HCT116 (cell line): ENCODE measurements around the gene FDXACB1.

Source experiments
- CEBPB ChIP-seq: IDR thresholded peaks from 2 replicates; pipeline ENCODE4 v1.6.1; 2012; ENCODE audit warnings: low read depth
- ELF1 ChIP-seq: IDR thresholded peaks from 2 replicates; pipeline ENCODE4 v1.6.1; 2012; ENCODE audit warnings: low read depth, borderline replicate concordance
- EZH2 ChIP-seq: fragments of 200-600 bp; sonication (generic); IDR thresholded peaks from 2 replicates; pipeline ENCODE4 v1.6.1; 2017; ENCODE audit warnings: antibody characterized with exemption, mixed run types
- FOSL1 ChIP-seq: IDR thresholded peaks from 2 replicates; pipeline ENCODE4 v1.6.1; 2012; ENCODE audit warnings: low read depth
- POLR2A ChIP-seq: IDR thresholded peaks from 2 replicates; pipeline ENCODE4 v1.7.0; 2011; ENCODE audit warnings: borderline replicate concordance; ENCODE audit not compliant: insufficient read depth, insufficient read length; ENCODE audit errors: extremely low read depth
- POLR2AphosphoS5 ChIP-seq: IDR thresholded peaks from 2 replicates; pipeline ENCODE4 v1.6.1; 2011; ENCODE audit warnings: mild to moderate bottlenecking, low read depth, low read length, moderate library complexity
- SIN3A ChIP-seq: IDR thresholded peaks from 2 replicates; pipeline ENCODE4 v1.6.1; 2012; ENCODE audit warnings: low read depth
- ZNF274 ChIP-seq: fragments of 200-500 bp; sonication (Bioruptor generic); IDR thresholded peaks from 2 replicates; pipeline ENCODE4 v1.6.1; 2014; ENCODE audit warnings: mild to moderate bottlenecking, low read depth, low read length, inconsistent platforms
- TF ChIP-seq, protein P1 (sequence below), 3 experiments: fragments of 200-600 bp in 1 of 3; sonication (generic) in 1 of 3; IDR thresholded peaks in 2 of 3; conservative IDR thresholded peaks in 1 of 3; 2 replicates each; pipeline ENCODE4 v1.5.1; 2012 to 2017; ENCODE audit warnings: low read depth in 2 of 3, low read length in 2 of 3, antibody characterized with exemption in 1 of 3, borderline replicate concordance in 1 of 3, control low read depth in 1 of 3, mild to moderate bottlenecking in 1 of 3, mixed read lengths in 1 of 3, mixed run types in 1 of 3, moderate library complexity in 1 of 3; ENCODE audit not compliant: insufficient read depth in 1 of 3

DNA sequence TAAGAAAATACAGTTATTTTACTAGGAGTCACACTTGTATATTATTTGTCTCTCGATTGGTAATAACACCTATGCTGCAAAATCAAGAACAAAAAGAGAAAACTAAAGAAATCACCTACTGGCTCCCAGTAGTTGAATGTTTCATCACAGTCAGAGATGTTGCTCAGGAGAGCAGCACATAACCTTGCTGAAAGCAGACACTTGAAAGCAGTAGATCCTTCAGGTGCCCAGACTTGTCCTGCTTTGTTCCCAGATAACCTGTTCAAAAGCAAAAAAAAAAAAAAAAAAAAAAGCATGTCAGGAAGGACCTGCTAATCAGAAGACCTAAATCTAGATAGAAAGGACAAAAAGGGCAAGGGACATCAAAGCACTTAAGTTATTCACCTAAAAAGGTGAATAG lies 8.9 kb downstream of the FDXACB1 start:
- TF ChIP-seq POLR2AphosphoS5 (no peak), CEBPB (no peak), ELF1 (no peak), ZNF274 (no peak), POLR2A (no peak), FOSL1 (no peak), SIN3A (no peak), EZH2 (no peak)
- TF ChIP-seq, protein P1, sequence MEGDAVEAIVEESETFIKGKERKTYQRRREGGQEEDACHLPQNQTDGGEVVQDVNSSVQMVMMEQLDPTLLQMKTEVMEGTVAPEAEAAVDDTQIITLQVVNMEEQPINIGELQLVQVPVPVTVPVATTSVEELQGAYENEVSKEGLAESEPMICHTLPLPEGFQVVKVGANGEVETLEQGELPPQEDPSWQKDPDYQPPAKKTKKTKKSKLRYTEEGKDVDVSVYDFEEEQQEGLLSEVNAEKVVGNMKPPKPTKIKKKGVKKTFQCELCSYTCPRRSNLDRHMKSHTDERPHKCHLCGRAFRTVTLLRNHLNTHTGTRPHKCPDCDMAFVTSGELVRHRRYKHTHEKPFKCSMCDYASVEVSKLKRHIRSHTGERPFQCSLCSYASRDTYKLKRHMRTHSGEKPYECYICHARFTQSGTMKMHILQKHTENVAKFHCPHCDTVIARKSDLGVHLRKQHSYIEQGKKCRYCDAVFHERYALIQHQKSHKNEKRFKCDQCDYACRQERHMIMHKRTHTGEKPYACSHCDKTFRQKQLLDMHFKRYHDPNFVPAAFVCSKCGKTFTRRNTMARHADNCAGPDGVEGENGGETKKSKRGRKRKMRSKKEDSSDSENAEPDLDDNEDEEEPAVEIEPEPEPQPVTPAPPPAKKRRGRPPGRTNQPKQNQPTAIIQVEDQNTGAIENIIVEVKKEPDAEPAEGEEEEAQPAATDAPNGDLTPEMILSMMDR (IDR thresholded peaks at IDR 0.05 in 2 of 3, conservative IDR thresholded peaks at IDR 0.05 in 1 of 3; ENCODE audit: borderline replicate concordance in 1 of 3, insufficient read depth in 1 of 3, low read depth in 2 of 3, low read length in 2 of 3) = no peak
